Esophagus muscularis mucosa (tissue), 4 donors: Measurements from ENCODE around the gene ARG2. TPM values are rescaled to one million over a fixed set of nuclear protein-coding genes. Genes with fewer than 3 reads are reported as not detected.
A peak's percentile ranks its signal among the peaks of the same experiment; 100 is the strongest.

Experiments used
- DNase-seq: peaks from one replicate; pipeline ENCODE4 v3.0.0-alpha.2; 2017; ENCODE audit errors: extremely low spot score
- H3K27ac ChIP-seq, 4 donors: fragments of 200-600 bp; sonication (generic); replicated peaks in 1 of 4; 1 replicate in 3 of 4; 2 replicates in 1 of 4; pipeline ENCODE4 v1.5.1; 2016 to 2019; ENCODE audit warnings: mild to moderate bottlenecking in 1 of 4
- H3K27me3 ChIP-seq, 4 donors: fragments of 200-600 bp; sonication (generic); one replicate each; pipeline versions ENCODE4 v1.5.1 to v1.6.0; 2016 to 2019
- H3K36me3 ChIP-seq, 4 donors: fragments of 200-600 bp; sonication (generic); one replicate each; pipeline ENCODE4 v1.5.1; 2016 to 2019
- H3K4me1 ChIP-seq, 4 donors: fragments of 200-600 bp; sonication (generic); one replicate each; pipeline ENCODE4 v1.5.1; 2016 to 2019
- H3K4me3 ChIP-seq, 4 donors: fragments of 200-600 bp; sonication (generic); 1 replicate in 2 of 4; 2 replicates in 2 of 4; pipeline ENCODE4 v1.5.1; 2016 to 2019; ENCODE audit warnings: mild to moderate bottlenecking in 4 of 4, moderate library complexity in 1 of 4
- H3K9me3 ChIP-seq, 4 donors: fragments of 200-600 bp; sonication (generic); 1 replicate in 3 of 4; 2 replicates in 1 of 4; pipeline ENCODE4 v1.5.1; 2016 to 2019
- CTCF ChIP-seq, 3 experiments: fragments of 200-600 bp in 2 of 3; fragments of 450-650 bp in 1 of 3; sonication (generic) in 2 of 3; IDR thresholded peaks; one replicate each; pipeline ENCODE4 v1.5.1; 2017 to 2019; ENCODE audit warnings: antibody characterized with exemption in 3 of 3, mild to moderate bottlenecking in 2 of 3, moderate library complexity in 1 of 3
- EP300 ChIP-seq: sonication (generic); formaldehyde crosslinking; IDR thresholded peaks from one replicate; pipeline ENCODE4 v1.6.1; 2017; ENCODE audit warnings: antibody characterized with exemption
- POLR2A ChIP-seq: fragments of 450-650 bp; IDR thresholded peaks from one replicate; pipeline ENCODE4 v1.6.1; 2017; ENCODE audit warnings: antibody characterized with exemption, moderate library complexity, mild to moderate bottlenecking, low read depth
- POLR2AphosphoS5 ChIP-seq, 2 donors: sonication (generic); formaldehyde crosslinking; IDR thresholded peaks; one replicate each; pipeline ENCODE4 v1.6.1; 2017; ENCODE audit warnings: antibody characterized with exemption in 2 of 2
- WGBS: methylation state at CpG from one replicate; pipeline ENCODE4 v1.1.5; 2018; 5-methylcytosine and 5-hydroxymethylcytosine counted together
- intact Hi-C: fragments of 100-400 bp; cut with DNase I; formaldehyde crosslinking; loops from one replicate; pipeline ENCODE4 v1.15.1; 2023
- total RNA-seq, 4 donors: library from RNA; depleted of rRNA; stranded (reverse); fragments of >200 nt; gene quantifications; one replicate each; pipeline versions ENCODE4 v1.1.0 to v1.2.1, GENCODE V29; 2016

The ARG2 gene
- total RNA-seq, 4 donors from 2014 or later = 5.8 to 15.1 (median 12.9) TPM

- Histone ChIP-seq H3K36me3 (peaks cover 64 to 100% (median 96%) of the 10 kb centered on the region in 4 donors), H3K27me3 (no peaks in the 10 kb centered on the region), H3K4me1 (no peaks in the 10 kb centered on the region), H3K4me3 (no peak overlapping the region), H3K9me3 (no peaks in the 10 kb centered on the region), H3K27ac (no peak overlapping the region)
- WGBS = 72% methylated on average over 6 of the region's 6 CpGs
- intact Hi-C loops = no loop called here
- TF ChIP-seq POLR2A = no peak
- no peak for TF ChIP-seq POLR2AphosphoS5 (IDR thresholded peaks at IDR 0.05)
- no peak for TF ChIP-seq EP300
- TF ChIP-seq CTCF (IDR thresholded peaks at IDR 0.05) = no peak
- DNase-seq = no peak
These were observed 34.0 kb downstream of the ARG2 start for GRCh38 chr14:67653651-67654280.

DNA sequence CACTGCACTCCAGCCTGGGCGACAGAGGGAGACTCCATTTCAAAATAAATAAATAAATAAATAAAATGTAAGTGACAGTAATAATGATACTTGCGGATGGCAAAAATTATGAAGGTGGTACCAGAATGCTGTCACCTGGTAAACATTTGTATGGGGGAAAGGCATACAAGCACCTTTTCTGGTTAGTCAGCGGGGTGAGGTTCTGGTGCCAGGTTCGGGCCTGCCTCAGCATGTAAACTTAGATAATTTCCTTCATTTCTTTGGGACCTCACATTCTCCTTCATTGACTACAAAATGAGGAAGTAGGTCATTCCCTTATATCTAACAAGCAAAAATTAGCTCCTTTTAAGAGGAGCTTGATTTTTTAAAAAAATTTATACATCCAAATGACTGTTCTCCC is 43.9 kb downstream of the ARG2 start:
- TF ChIP-seq POLR2AphosphoS5 (IDR thresholded peaks at IDR 0.05) = no peak
- TF ChIP-seq POLR2A = no peak
- TF ChIP-seq CTCF (IDR thresholded peaks at IDR 0.05) = no peak
- no peak overlapping the region for H3K27ac ChIP-seq
- H3K4me3 ChIP-seq = no peak overlapping the region
- H3K4me1 ChIP-seq = peaks cover 8 to 21% (median 12%) of the 10 kb centered on the region in 4 donors
- intact Hi-C loops = no loop called here
- H3K36me3 ChIP-seq = peaks cover 0 to 30% (median 19%) of the 10 kb centered on the region in 4 donors
- 87% methylated on average over 4 of the region's 4 CpGs for WGBS
- no peaks in the 10 kb centered on the region for H3K27me3 ChIP-seq
- DNase-seq = no peak
- no peaks in the 10 kb centered on the region for H3K9me3 ChIP-seq

GRCh38 chr14:67665868-67666267 is 46.1 kb downstream of the ARG2 start:
- Histone ChIP-seq H3K4me3 (no peak overlapping the region), H3K27ac (no peak overlapping the region), H3K27me3 (no peaks in the 10 kb centered on the region), H3K4me1 (peaks cover 8 to 27% (median 15%) of the 10 kb centered on the region in 4 donors), H3K36me3 (peaks cover 0 to 9% (median 4%) of the 10 kb centered on the region in 4 donors), H3K9me3 (no peaks in the 10 kb centered on the region)
- intact Hi-C loops = loop anchor here (2.0 kb wide), 1 partner anchor 47 kb away; the partner anchor contains the start of gene ARG2
- TF ChIP-seq POLR2A (no peak), EP300 (no peak), POLR2AphosphoS5 (IDR thresholded peaks at IDR 0.05) (no peak), CTCF (IDR thresholded peaks at IDR 0.05) (no peak)
- no peak for DNase-seq
- WGBS = 73% methylated on average over 2 of the region's 2 CpGs

DNA sequence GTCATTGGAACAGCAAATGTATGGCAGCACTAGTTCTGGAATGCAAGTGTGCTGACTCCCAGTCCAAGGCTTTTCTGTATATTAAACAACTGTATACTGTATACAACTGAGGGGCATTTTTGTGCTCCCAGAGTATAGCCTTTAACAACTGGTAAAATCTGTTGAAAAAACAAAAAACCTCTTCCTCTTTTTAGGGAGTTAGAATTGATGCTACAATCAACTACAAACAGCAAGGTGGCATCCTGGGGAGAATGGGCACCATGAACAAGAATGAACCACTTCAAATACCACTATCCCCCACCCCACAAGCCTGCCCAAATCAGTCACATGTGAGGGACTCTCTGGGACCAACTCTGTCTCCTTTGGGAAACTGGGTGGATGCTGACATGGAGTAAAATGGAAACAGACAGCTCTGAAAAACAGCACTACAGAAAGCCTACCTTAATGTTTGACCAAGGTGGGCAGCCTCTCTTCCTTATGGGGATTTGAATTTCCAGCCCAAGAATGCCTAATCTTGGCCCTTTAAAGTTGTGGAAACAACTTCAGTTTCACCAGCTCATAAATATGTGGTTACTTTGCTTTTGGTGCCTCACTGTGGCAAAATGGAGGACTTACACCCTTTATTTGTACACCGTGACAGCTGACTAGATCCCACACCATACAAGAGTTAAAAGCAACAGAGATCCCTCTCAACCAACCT is 47.2 kb downstream of the ARG2 start:
- no peak for DNase-seq

More for the DNA sequence above, 47.2 kb downstream of the ARG2 start:
- Histone ChIP-seq H3K27ac (no peak overlapping the region), H3K4me1 (peaks cover 13 to 37% (median 23%) of the 10 kb centered on the region in 4 donors), H3K27me3 (no peaks in the 10 kb centered on the region), H3K4me3 (no peak overlapping the region), H3K9me3 (no peaks in the 10 kb centered on the region), H3K36me3 (peaks cover 0 to 5% (median under 1%) of the 10 kb centered on the region in 4 donors)
- WGBS = 6% methylated on average over 1 of the region's 1 CpG
- intact Hi-C loops = loop anchor here (2.0 kb wide), 1 partner anchor 48 kb away; the partner anchor contains the start of gene ARG2
- TF ChIP-seq POLR2A (no peak), CTCF (IDR thresholded peaks at IDR 0.05) (peak; percentile 55 to 82 (median 64))
